NCI-H146 (cell line): ENCODE measurements around the gene HUS1B.
"Not testable (repeated sequence)": the region's sequence is repeated elsewhere in the genome, so short reads cannot be mapped to it uniquely, and the experiment has no call there.

Experiments
- DNase-seq: peaks from one replicate; lab custom pipeline; 2025; lab: John Stamatoyannopoulos, UW

Gene HUS1B

GRCh38 chr6:678520-678919, 21.6 kb upstream of the HUS1B start:
- DNase-seq = no peak

- no peak for DNase-seq
Measured at GRCh38 chr6:677919-678318, 21.0 kb upstream of the HUS1B start.

- DNase-seq = no peak
Measured at GRCh38 chr6:674956-675355, 18.1 kb upstream of the HUS1B start.

- DNase-seq = no peak
Measured at GRCh38 chr6:674406-674805, 17.5 kb upstream of the HUS1B start.

GRCh38 chr6:667253-667927, 10.5 kb upstream of the HUS1B start:
- no peak for DNase-seq

- DNase-seq = no peak
Measured at GRCh38 chr6:665403-666267, 8.7 kb upstream of the HUS1B start.

GRCh38 chr6:663788-664187, 6.9 kb upstream of the HUS1B start:
- DNase-seq = not testable (repeated sequence)

- no peak for DNase-seq
Measured at GRCh38 chr6:659716-660581, 3.0 kb upstream of the HUS1B start.

GRCh38 chr6:658244-658643, 1.3 kb upstream of the HUS1B start:
- DNase-seq = no peak

GRCh38 chr6:657743-658142, 843 bp upstream of the HUS1B start:
- no peak for DNase-seq

- no peak for DNase-seq
Measured at GRCh38 chr6:654136-654535, 2.8 kb downstream of the HUS1B start.

- no peak for DNase-seq
Measured at GRCh38 chr6:652865-653264, 4.0 kb downstream of the HUS1B start.

- no peak for DNase-seq
Measured at GRCh38 chr6:650098-650497, 6.8 kb downstream of the HUS1B start.

GRCh38 chr6:642805-643204, 14.1 kb downstream of the HUS1B start:
- DNase-seq = no peak

GRCh38 chr6:641225-641985, 15.5 kb downstream of the HUS1B start:
- no peak for DNase-seq

- no peak for DNase-seq
Measured at GRCh38 chr6:636488-636887, 20.4 kb downstream of the HUS1B start.

- DNase-seq = no peak
Measured at GRCh38 chr6:635233-635632, 21.7 kb downstream of the HUS1B start.

GRCh38 chr6:633611-634010, 23.3 kb downstream of the HUS1B start:
- no peak for DNase-seq

GRCh38 chr6:628766-629165, 28.1 kb downstream of the HUS1B start:
- no peak for DNase-seq

- DNase-seq = no peak
Measured at GRCh38 chr6:626236-626635, 30.7 kb downstream of the HUS1B start.

- DNase-seq = no peak
Measured at GRCh38 chr6:624979-625378, 31.9 kb downstream of the HUS1B start.

- DNase-seq = no peak
Measured at GRCh38 chr6:622462-622861, 34.4 kb downstream of the HUS1B start.
